NCI-H1048 (cell line): ENCODE data around the gene CYP46A1.
"Not testable (repeated sequence)": the region's sequence is repeated elsewhere in the genome, so short reads cannot be mapped to it uniquely, and the experiment has no call there.

ENCODE experiments used
- DNase-seq: peaks from one replicate; lab custom pipeline; 2025; lab: John Stamatoyannopoulos, UW

Gene CYP46A1

GRCh38 chr14:99657645-99658155 is 26.4 kb upstream of the CYP46A1 start:
- no peak for DNase-seq

- DNase-seq, result no peak
These were observed 25.8 kb upstream of the CYP46A1 start for GRCh38 chr14:99658218-99658845.

- DNase-seq, result no peak
These were observed 24.8 kb upstream of the CYP46A1 start for GRCh38 chr14:99659333-99659741.

GRCh38 chr14:99660006-99660566 is 24.0 kb upstream of the CYP46A1 start:
- DNase-seq, result no peak

GRCh38 chr14:99660794-99661193 is 23.3 kb upstream of the CYP46A1 start:
- no peak for DNase-seq

- not testable (repeated sequence) for DNase-seq
These were observed 22.9 kb upstream of the CYP46A1 start for GRCh38 chr14:99661206-99661605.

GRCh38 chr14:99662846-99663245 is 21.3 kb upstream of the CYP46A1 start:
- no peak for DNase-seq

- no peak for DNase-seq
These were observed 20.6 kb upstream of the CYP46A1 start for GRCh38 chr14:99663386-99664057.

- no peak for DNase-seq
These were observed 19.8 kb upstream of the CYP46A1 start for GRCh38 chr14:99664058-99664936.

- DNase-seq, result no peak
These were observed 19.2 kb upstream of the CYP46A1 start for GRCh38 chr14:99664937-99665273.

- no peak for DNase-seq
These were observed 17.6 kb upstream of the CYP46A1 start for GRCh38 chr14:99666533-99666932.

GRCh38 chr14:99667045-99667444 is 17.1 kb upstream of the CYP46A1 start:
- no peak for DNase-seq

- no peak for DNase-seq
These were observed 16.3 kb upstream of the CYP46A1 start for GRCh38 chr14:99667821-99668220.

- DNase-seq, result no peak
These were observed 15.5 kb upstream of the CYP46A1 start for GRCh38 chr14:99668307-99669295.

GRCh38 chr14:99670361-99671234 is 13.5 kb upstream of the CYP46A1 start:
- DNase-seq, result no peak

- DNase-seq, result no peak
These were observed 12.6 kb upstream of the CYP46A1 start for GRCh38 chr14:99671235-99672224.

GRCh38 chr14:99672506-99673304 is 11.4 kb upstream of the CYP46A1 start:
- DNase-seq, result no peak
